CD4-positive, alpha-beta T cell (primary cell): Measurements from ENCODE around the gene SRC. TPM values are rescaled to one million over a fixed set of nuclear protein-coding genes. Genes with fewer than 3 reads are reported as not detected.

ENCODE experiments used
- ATAC-seq: fragments of 200-7000 bp; cut with Tn5 transposase; one replicate; pipeline ENCODE4 v1.10.0; 2022; ENCODE audit warnings: mild to moderate bottlenecking; ENCODE audit not compliant: poor library complexity
- CTCF ChIA-PET: fragments of 350-600 bp; sonication (Branson Sonifier 250); formaldehyde crosslinking; loops from one replicate; lab custom pipeline; 2021; ENCODE audit warnings: antibody characterized with exemption, inconsistent platforms; lab: Charles Lee
- POLR2A ChIA-PET: fragments of 350-600 bp; sonication (Branson Sonifier 250); formaldehyde crosslinking; loops from one replicate; lab custom pipeline; 2021; ENCODE audit warnings: antibody characterized with exemption, inconsistent platforms; lab: Charles Lee
- DNase-seq, 14 experiments: peaks; one replicate each; pipeline ENCODE4 v3.0.0-alpha.2; 2013 to 2020; ENCODE audit warnings: mixed read lengths in 2 of 14
- H3K27ac ChIP-seq, 2 donors: one replicate each; pipeline versions ENCODE4 v1.5.1 to v1.7.0; 2013; ENCODE audit warnings: low read length in 2 of 2, low read depth in 1 of 2, mild to moderate bottlenecking in 1 of 2
- H3K27me3 ChIP-seq, 2 experiments: 1 replicate in 1 of 2; 2 replicates in 1 of 2; pipeline versions ENCODE4 v1.6.1 to v1.7.0; 2013; ENCODE audit warnings: low read length in 2 of 2, control low read depth in 1 of 2, mild to moderate bottlenecking in 1 of 2, moderate library complexity in 1 of 2; ENCODE audit not compliant: insufficient read depth in 2 of 2, control insufficient read depth in 1 of 2
- H3K36me3 ChIP-seq: one replicate; pipeline ENCODE4 v1.6.1; 2013; ENCODE audit warnings: low read length, control low read depth; ENCODE audit not compliant: insufficient read depth
- H3K4me1 ChIP-seq: one replicate; pipeline ENCODE4 v1.6.1; 2013; ENCODE audit warnings: low read length, control low read depth; ENCODE audit not compliant: insufficient read depth
- H3K4me3 ChIP-seq: one replicate; pipeline ENCODE4 v1.5.1; 2013; ENCODE audit warnings: mild to moderate bottlenecking, low read length, moderate library complexity
- H3K9me3 ChIP-seq, 2 experiments: 1 replicate in 1 of 2; 2 replicates in 1 of 2; pipeline versions ENCODE4 v1.6.1 to v1.7.0; 2013; ENCODE audit warnings: low read length in 2 of 2, mild to moderate bottlenecking in 2 of 2, control low read depth in 1 of 2, moderate library complexity in 1 of 2; ENCODE audit not compliant: control insufficient read depth in 1 of 2, insufficient read depth in 1 of 2
- H3K27ac Mint-ChIP-seq: one replicate; pipeline ENCODE4 v1.8.0; 2020; ENCODE audit warnings: mixed read lengths
- H3K27me3 Mint-ChIP-seq: one replicate; pipeline ENCODE4 v1.8.0; 2021; ENCODE audit warnings: mixed read lengths
- H3K36me3 Mint-ChIP-seq: one replicate; pipeline ENCODE4 v1.8.0; 2021; ENCODE audit warnings: low read depth, mixed read lengths
- H3K4me1 Mint-ChIP-seq: one replicate; pipeline ENCODE4 v1.8.0; 2021; ENCODE audit warnings: low read depth, mixed read lengths
- H3K4me3 Mint-ChIP-seq: one replicate; pipeline ENCODE4 v1.8.0; 2020; ENCODE audit warnings: mild to moderate bottlenecking, mixed read lengths
- H3K9me3 Mint-ChIP-seq: one replicate; pipeline ENCODE4 v1.8.0; 2020; ENCODE audit warnings: mixed read lengths
- CTCF ChIP-seq: fragments of 200-600 bp; IDR thresholded peaks from one replicate; pipeline ENCODE4 v1.8.0; 2022; ENCODE audit warnings: antibody characterized with exemption, mild to moderate bottlenecking
- intact Hi-C, 2 experiments: fragments of 100-400 bp; cut with DNase I in 1 of 2; cut with micrococcal nuclease in 1 of 2; formaldehyde crosslinking; loops; one replicate each; pipeline versions ENCODE4 v1.15.1 to v1.9.0; 2023 to 2025; cut with DNase I, micrococcal nuclease
- total RNA-seq, 174 experiments: library from RNA in 2 of 174; stranded (reverse) in 2 of 174; gene quantifications; one replicate each; pipeline ENCODE4 v1.2.3 and lab custom pipeline; 2021 to 2026

The SRC gene
- total RNA-seq, 2 experiments from 2014 or later: 2.5 to 3.1 TPM

GRCh38 chr20:37309290-37309689 is 36.6 kb upstream of the SRC start:
- Histone ChIP-seq H3K27me3 (no peaks in the 10 kb centered on the region), H3K36me3 (peaks cover 58% of the 10 kb centered on the region), H3K4me3 (no peak overlapping the region), H3K4me1 (peaks cover 5% of the 10 kb centered on the region), H3K27ac (no peak overlapping the region), H3K9me3 (no peaks in the 10 kb centered on the region)
- TF ChIP-seq CTCF: no peak
- Mint-ChIP-seq H3K36me3 (peaks cover 73% of the 10 kb centered on the region), H3K4me3 (no peak overlapping the region), H3K4me1 (peaks cover 10% of the 10 kb centered on the region), H3K27ac (no peak overlapping the region), H3K9me3 (no peaks in the 10 kb centered on the region), H3K27me3 (no peaks in the 10 kb centered on the region)
- CTCF ChIA-PET: no interaction called here
- no peak for ATAC-seq
- intact Hi-C loops: no loop called here
- no peak for DNase-seq
- POLR2A ChIA-PET: no interaction called here

GRCh38 chr20:37309936-37310590 is 35.9 kb upstream of the SRC start:
- ATAC-seq (no peak), DNase-seq (no peak)
- Histone ChIP-seq H3K36me3 (peaks cover 55% of the 10 kb centered on the region), H3K4me3 (no peak overlapping the region), H3K9me3 (no peaks in the 10 kb centered on the region), H3K4me1 (peaks cover 5% of the 10 kb centered on the region), H3K27me3 (no peaks in the 10 kb centered on the region), H3K27ac (no peak overlapping the region)
- TF ChIP-seq CTCF: no peak
- Mint-ChIP-seq H3K4me1 (peaks cover 10% of the 10 kb centered on the region), H3K27me3 (no peaks in the 10 kb centered on the region), H3K27ac (no peak overlapping the region), H3K4me3 (no peak overlapping the region), H3K36me3 (peaks cover 65% of the 10 kb centered on the region), H3K9me3 (no peaks in the 10 kb centered on the region)
- intact Hi-C loops: no loop called here
- CTCF ChIA-PET: no interaction called here
- POLR2A ChIA-PET: no interaction called here

- CTCF ChIA-PET: no interaction called here
- no peaks in the 10 kb centered on the region for H3K27me3 ChIP-seq
- peaks cover 52% of the 10 kb centered on the region for H3K36me3 ChIP-seq
- Mint-ChIP-seq H3K27me3 (no peaks in the 10 kb centered on the region), H3K4me3 (no peak overlapping the region), H3K36me3 (peaks cover 58% of the 10 kb centered on the region), H3K4me1 (peaks cover 15% of the 10 kb centered on the region), H3K9me3 (no peaks in the 10 kb centered on the region), H3K27ac (no peak overlapping the region)
- H3K4me1 ChIP-seq: peaks cover 14% of the 10 kb centered on the region
- DNase-seq (no peak), ATAC-seq (no peak)
- H3K9me3 ChIP-seq: no peaks in the 10 kb centered on the region
- H3K27ac ChIP-seq: no peak overlapping the region
- intact Hi-C loops: no loop called here
- no peak overlapping the region for H3K4me3 ChIP-seq
- POLR2A ChIA-PET: no interaction called here
- TF ChIP-seq CTCF: no peak
Observed at GRCh38 chr20:37310951-37311350, 35.0 kb upstream of the SRC start.
